ENCODE measurements around the gene OOSP4A. TPM values are rescaled to one million over a fixed set of nuclear protein-coding genes. Genes with fewer than 3 reads are reported as not detected.

Gene OOSP4A
- total and polyA plus RNA-seq, 2 of the 13 experiments (the other 11 are each of a cell fraction or from before 2014, with no cell fraction given) = not detected

GRCh38 chr11:59984368-59984767 is 20.5 kb downstream of the OOSP4A start:
- no TSS peak for BruUV-seq (replicated peaks)
- POLR2A ChIA-PET = no interaction called here
- WGBS (ENCODE audit: low lambda C conversion rate) = 0% methylated on average over 3 of the region's 3 CpGs
- FAIRE-seq (no peak), ATAC-seq (no peak), DNase-seq (ENCODE audit: low spot score) (no peak)
- Histone ChIP-seq H3K9ac (ENCODE audit: insufficient read depth, low read depth, low read length) (no peak overlapping the region), H4K20me1 (ENCODE audit: insufficient read depth, low read length) (no peaks in the 10 kb centered on the region), H3K4me2 (ENCODE audit: low read depth, low read length) (no peak overlapping the region), H3K79me2 (ENCODE audit: insufficient read depth, low read length) (no peaks in the 10 kb centered on the region), H3K4me3 (replicated peaks in 1 of 3; ENCODE audit: insufficient read depth in 1 of 3, low read depth in 2 of 3, low read length in 3 of 3) (no peak overlapping the region), H3K36me3 (replicated peaks in 1 of 2; ENCODE audit: control insufficient read depth in 1 of 2, insufficient read depth in 2 of 2, low read length in 2 of 2) (no peaks in the 10 kb centered on the region), H3K27me3 (ENCODE audit: control insufficient read depth in 1 of 2, insufficient read depth in 2 of 2, low read length in 2 of 2) (no peaks in the 10 kb centered on the region), H2AFZ (ENCODE audit: low read length) (no peak overlapping the region), H3K4me1 (ENCODE audit: insufficient read depth, low read length) (no peaks in the 10 kb centered on the region), H3K27ac (ENCODE audit: extremely low read length, insufficient read depth, low read length) (no peak overlapping the region), H3K9me3 (ENCODE audit: low read length) (no peaks in the 10 kb centered on the region)
- intact Hi-C loops (cut with micrococcal nuclease; ENCODE audit: unreplicated experiment) = no loop called here
- in situ Hi-C loops (cut with HindIII; ENCODE audit: extremely low pct_ligation_motif_present, low pct_unique_long_range_greater_than_20kb) = no loop called here
- CTCF ChIA-PET (ENCODE audit: low intra/inter-chr PET ratio, low total read pairs) = no interaction called here
- no peak for TF ChIP-seq ZNF607 (CRISPR knock-in tag; IDR thresholded peaks at IDR 0.05; ENCODE audit: borderline replicate concordance)
- no peak for TF ChIP-seq HNF4A (CRISPR knock-in tag; IDR thresholded peaks at IDR 0.05)
- no peak for TF ChIP-seq ZNF710 (CRISPR knock-in tag; IDR thresholded peaks at IDR 0.05; ENCODE audit: borderline replicate concordance)
- TF ChIP-seq, protein P1, sequence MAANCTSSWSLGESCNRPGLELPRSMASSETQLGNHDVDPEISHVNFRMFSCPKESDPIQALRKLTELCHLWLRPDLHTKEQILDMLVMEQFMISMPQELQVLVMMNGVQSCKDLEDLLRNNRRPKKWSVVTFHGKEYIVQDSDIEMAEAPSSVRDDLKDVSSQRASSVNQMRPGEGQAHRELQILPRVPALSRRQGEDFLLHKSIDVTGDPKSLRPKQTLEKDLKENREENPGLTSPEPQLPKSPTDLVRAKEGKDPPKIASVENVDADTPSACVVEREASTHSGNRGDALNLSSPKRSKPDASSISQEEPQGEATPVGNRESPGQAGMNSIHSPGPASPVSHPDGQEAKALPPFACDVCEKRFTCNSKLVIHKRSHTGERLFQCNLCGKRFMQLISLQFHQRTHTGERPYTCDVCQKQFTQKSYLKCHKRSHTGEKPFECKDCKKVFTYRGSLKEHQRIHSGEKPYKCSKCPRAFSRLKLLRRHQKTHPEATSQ (CRISPR knock-in tag; IDR thresholded peaks at IDR 0.05; ENCODE audit: borderline replicate concordance) = no peak
- TF ChIP-seq CEBPG (CRISPR knock-in tag; IDR thresholded peaks at IDR 0.05) = no peak
- no peak for TF ChIP-seq ETV5 (CRISPR knock-in tag; IDR thresholded peaks at IDR 0.05; ENCODE audit: borderline replicate concordance)
- no peak for TF ChIP-seq CBX1 (IDR thresholded peaks at IDR 0.05; ENCODE audit: low read depth)
- TF ChIP-seq ZNF563 (CRISPR knock-in tag; IDR thresholded peaks at IDR 0.05) = no peak
- TF ChIP-seq, protein P2, sequence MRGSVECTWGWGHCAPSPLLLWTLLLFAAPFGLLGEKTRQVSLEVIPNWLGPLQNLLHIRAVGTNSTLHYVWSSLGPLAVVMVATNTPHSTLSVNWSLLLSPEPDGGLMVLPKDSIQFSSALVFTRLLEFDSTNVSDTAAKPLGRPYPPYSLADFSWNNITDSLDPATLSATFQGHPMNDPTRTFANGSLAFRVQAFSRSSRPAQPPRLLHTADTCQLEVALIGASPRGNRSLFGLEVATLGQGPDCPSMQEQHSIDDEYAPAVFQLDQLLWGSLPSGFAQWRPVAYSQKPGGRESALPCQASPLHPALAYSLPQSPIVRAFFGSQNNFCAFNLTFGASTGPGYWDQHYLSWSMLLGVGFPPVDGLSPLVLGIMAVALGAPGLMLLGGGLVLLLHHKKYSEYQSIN (CRISPR knock-in tag; IDR thresholded peaks at IDR 0.05; ENCODE audit: borderline replicate concordance) = no peak
- TF ChIP-seq KMT2A (CRISPR knock-in tag; IDR thresholded peaks at IDR 0.05) = no peak
- no peak for TF ChIP-seq NPAS2 (CRISPR knock-in tag; IDR thresholded peaks at IDR 0.05; ENCODE audit: borderline replicate concordance)
- TF ChIP-seq ZBTB10 (CRISPR knock-in tag; IDR thresholded peaks at IDR 0.05; ENCODE audit: borderline replicate concordance) = no peak
- no peak for TF ChIP-seq NCOR1 (IDR thresholded peaks at IDR 0.05; ENCODE audit: borderline replicate concordance, low read length)
- no peak for TF ChIP-seq ISX (CRISPR knock-in tag; conservative IDR thresholded peaks at IDR 0.05)
- TF ChIP-seq MZF1 (CRISPR knock-in tag; IDR thresholded peaks at IDR 0.05; ENCODE audit: borderline replicate concordance) = no peak
- TF ChIP-seq ZNF207 (IDR thresholded peaks at IDR 0.05; ENCODE audit: borderline replicate concordance) = no peak
- TF ChIP-seq SP5 (CRISPR knock-in tag; IDR thresholded peaks at IDR 0.05; ENCODE audit: borderline replicate concordance, low read depth) = no peak
- no peak for TF ChIP-seq GATA4 (IDR thresholded peaks at IDR 0.05; ENCODE audit: borderline replicate concordance, low read depth)
- no peak for TF ChIP-seq ZNF235 (CRISPR knock-in tag; IDR thresholded peaks at IDR 0.05; ENCODE audit: borderline replicate concordance)
